Activated effector memory CD4-positive, alpha-beta T cell treated with Interleukin-2 at 50 U/mL for 16 hours (primary cell): ENCODE measurements around the gene VAV3.
"Not testable (repeated sequence)": the region's sequence is repeated elsewhere in the genome, so short reads cannot be mapped to it uniquely, and the experiment has no call there.

ENCODE experiments used
- DNase-seq: peaks from one replicate; pipeline ENCODE4 v3.0.0-alpha.2; 2020

Gene VAV3, protein sequence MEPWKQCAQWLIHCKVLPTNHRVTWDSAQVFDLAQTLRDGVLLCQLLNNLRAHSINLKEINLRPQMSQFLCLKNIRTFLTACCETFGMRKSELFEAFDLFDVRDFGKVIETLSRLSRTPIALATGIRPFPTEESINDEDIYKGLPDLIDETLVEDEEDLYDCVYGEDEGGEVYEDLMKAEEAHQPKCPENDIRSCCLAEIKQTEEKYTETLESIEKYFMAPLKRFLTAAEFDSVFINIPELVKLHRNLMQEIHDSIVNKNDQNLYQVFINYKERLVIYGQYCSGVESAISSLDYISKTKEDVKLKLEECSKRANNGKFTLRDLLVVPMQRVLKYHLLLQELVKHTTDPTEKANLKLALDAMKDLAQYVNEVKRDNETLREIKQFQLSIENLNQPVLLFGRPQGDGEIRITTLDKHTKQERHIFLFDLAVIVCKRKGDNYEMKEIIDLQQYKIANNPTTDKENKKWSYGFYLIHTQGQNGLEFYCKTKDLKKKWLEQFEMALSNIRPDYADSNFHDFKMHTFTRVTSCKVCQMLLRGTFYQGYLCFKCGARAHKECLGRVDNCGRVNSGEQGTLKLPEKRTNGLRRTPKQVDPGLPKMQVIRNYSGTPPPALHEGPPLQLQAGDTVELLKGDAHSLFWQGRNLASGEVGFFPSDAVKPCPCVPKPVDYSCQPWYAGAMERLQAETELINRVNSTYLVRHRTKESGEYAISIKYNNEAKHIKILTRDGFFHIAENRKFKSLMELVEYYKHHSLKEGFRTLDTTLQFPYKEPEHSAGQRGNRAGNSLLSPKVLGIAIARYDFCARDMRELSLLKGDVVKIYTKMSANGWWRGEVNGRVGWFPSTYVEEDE

GRCh38 chr1:107965110-107965991 is at the start of gene VAV3:
TSS of gene VAV3 (minus strand) at chr1:107965180. CDS start at chr1:107964869, 311 bp downstream.
- DNase-seq: peak; percentile 20

DNA sequence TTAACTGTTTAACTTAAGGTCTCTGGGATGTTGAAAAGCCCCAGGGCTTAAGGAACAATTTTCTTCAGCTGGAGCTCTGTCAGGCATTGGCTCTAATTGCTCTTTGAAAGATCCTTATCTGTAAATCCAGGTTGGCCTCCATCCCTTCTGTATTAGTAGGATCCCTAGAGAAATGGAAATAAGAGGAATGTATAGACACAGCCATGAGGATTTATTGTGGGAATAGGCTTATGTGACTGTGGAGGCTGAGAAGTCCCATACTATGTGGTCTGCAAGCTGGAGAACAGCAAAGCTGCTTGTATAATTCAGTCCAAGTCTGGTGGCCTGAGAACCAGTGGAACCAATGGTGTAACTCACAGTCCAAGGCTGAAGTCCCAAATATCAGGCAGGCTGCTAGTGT is 47.6 kb upstream of the VAV3 start:
- no peak for DNase-seq

- DNase-seq: no peak
Observed at GRCh38 chr1:108011295-108011694, 46.3 kb upstream of the VAV3 start.

DNA sequence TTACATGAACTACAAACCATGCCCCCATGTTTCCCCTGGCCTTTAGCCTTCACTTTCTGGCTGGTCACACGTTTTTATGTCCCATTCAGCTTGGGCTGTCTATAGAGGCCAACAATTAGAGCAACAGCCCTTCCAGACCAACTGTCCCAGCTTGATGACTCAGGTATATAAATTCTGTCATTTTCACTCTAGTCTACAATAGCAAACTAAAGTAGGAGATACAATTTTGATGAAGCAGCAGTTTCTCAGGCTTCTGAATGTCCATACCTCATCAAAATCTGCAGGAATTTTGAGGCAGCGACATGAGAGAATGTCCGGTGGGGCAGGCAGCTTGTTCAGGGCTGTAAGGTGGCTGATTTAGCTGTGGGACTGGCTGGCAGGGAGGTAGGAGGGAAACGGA is 45.6 kb upstream of the VAV3 start:
- no peak for DNase-seq

DNA sequence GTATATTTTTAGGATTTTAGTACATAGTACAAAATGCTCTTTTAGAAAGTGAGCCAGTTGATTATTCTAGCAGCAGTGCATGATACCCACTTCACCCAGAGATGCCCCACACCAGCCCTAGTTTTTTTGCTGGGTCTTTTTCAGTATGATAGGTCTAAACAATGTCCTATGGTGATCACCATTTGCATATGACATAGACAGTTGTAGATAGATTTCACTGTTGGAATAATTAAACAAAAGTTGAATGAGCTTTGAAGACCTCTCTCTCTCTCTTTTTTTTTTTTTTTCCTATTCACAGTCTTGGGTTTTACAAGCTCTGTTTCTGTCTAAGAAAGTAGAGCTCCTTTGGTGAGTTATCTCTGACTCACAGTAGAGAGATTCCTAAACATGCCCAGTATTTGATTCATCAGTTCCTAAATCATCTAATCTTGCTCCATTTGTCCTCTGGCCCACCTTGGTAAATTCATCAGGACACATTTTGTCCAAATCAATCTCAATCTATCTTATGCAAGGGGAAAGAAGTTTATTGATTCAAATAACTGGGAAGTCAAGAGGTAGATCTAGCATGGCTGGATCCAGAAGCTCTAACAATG is 44.7 kb upstream of the VAV3 start:
- DNase-seq: no peak

GRCh38 chr1:108007531-108007930 is 42.6 kb upstream of the VAV3 start:
- no peak for DNase-seq

GRCh38 chr1:108007070-108007469 is 42.1 kb upstream of the VAV3 start:
- no peak for DNase-seq

DNA sequence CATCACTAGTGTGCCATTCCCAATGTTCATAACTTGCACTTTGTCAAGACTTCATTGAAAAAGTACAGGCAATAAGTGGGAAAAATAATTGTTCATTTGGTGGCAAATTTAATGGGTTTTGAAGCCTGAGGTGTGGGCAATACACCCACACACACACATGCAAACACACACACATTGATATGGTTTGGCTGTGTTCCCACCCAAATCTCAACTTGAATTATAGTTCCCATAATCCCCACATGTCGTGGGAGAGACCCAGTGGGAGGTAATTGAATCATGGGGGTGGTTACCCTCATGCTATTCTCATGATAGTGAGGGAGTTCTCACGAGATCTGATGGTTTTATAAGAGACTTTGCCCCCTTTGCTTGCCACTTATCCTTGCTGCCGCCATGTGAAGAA is 39.9 kb upstream of the VAV3 start:
- not testable (repeated sequence) for DNase-seq

GRCh38 chr1:108000620-108001111 is 35.7 kb upstream of the VAV3 start:
- DNase-seq: no peak

- DNase-seq: no peak
Observed at GRCh38 chr1:108000184-108000583, 35.2 kb upstream of the VAV3 start.

- no peak for DNase-seq
Observed at GRCh38 chr1:107997866-107998265, 32.9 kb upstream of the VAV3 start.

GRCh38 chr1:107993920-107994319 is 28.9 kb upstream of the VAV3 start:
- DNase-seq: no peak

DNA sequence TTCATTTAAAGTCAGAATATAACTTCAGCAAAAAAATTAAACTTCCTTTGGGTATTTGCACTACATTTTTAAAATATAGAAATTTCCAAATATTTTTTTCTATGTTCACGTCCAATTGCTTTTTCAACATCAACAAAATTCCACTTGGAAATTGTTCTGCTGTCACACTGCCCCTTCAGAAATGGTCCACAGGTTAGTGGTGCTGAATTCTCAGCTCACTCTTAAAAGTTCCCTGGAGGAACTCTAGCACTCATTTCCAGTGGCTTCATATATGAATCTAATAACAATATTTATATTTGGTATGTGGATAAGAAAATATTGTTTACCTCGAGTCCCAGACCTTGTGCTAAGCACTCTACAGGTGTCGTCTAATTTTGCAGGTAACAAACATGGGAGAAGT is 27.4 kb upstream of the VAV3 start:
- no peak for DNase-seq

- DNase-seq: no peak
Observed at GRCh38 chr1:107991371-107992066, 26.5 kb upstream of the VAV3 start.

DNA sequence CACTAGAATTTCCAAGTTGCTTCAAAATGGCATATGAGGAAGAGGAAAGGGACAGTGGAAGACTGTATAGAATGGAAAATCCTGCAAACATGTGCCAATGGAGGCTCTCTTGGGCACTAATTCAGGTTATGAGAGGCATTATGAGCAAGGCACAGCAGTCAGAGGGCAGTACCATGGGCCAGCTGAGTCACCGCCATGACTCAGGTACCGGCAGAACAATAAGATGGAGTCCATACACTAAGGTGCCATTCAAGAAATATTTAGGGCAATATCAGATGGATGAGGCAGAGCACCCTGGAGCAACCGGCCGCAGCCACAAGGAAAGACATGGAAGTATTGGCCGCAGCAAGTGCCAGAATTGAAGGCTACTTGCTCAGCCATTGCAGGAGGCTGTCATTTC is 25.6 kb upstream of the VAV3 start:
- DNase-seq: no peak

DNA sequence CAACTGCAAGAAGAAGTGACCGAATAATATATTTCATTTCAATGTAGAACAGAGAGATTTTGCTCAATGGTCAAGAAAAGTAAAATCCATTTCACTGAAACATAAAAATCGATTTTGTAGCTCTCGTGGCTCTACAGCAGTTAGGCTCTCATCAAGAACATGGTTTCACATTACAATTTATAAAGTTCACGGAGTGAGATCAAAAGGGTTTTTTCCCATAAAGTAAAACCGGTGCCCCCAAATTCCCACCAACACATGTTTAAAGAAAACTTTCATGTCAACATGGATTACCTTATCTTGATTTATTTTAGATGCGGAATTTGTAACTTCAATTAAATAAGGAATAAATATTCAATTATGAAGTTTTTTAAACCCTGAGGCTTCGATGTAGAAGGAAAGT is 16.3 kb upstream of the VAV3 start:
- DNase-seq: no peak

- no peak for DNase-seq
Observed at GRCh38 chr1:107979926-107980325, 14.9 kb upstream of the VAV3 start.

- DNase-seq: no peak
Observed at GRCh38 chr1:107979088-107979487, 14.1 kb upstream of the VAV3 start.

- DNase-seq: no peak
Observed at GRCh38 chr1:107976836-107977235, 11.9 kb upstream of the VAV3 start.

- DNase-seq: no peak
Observed at GRCh38 chr1:107976431-107976830, 11.5 kb upstream of the VAV3 start.

DNA sequence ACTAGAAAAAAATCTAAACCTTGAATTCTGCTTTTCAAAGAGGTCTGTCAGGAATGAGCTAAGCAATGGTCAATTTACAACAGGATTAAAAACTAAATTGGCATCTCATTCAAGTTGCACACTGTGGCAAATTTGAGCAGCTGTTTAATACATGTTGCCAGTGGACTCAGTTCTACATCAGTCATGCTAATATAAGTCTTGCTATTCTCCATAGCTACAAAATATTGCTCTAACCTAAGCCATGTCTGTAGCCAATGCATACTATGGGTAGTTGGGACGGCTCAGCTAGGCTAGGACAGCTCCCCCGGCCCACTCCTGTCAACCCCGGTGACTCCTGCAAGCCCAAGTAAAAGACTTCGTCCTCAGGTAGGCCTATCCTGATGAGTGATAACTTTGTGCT is 10.9 kb upstream of the VAV3 start:
- no peak for DNase-seq

DNA sequence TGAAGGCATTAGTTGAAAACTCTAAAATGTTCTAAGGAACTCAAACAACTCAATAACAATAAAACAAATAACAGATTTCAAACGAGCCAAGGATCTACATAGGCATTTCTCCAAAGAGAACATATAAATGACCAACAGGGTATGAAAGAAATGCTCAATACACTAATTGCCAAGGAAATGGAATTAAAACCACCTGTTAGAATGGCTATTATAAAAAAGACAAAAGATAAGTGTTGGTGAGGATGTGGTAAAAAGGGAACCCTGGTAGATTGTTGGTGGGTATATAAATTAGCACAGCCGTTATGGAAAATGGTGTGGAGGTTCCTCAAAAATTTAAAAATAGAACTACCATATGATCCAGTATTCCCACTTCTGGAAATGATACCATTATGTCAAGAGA is 9.1 kb upstream of the VAV3 start:
- DNase-seq: no peak
